Cerebellar cortex (tissue), 1 donor: ENCODE measurements around the gene IL19.
A peak's percentile ranks its signal among the peaks of the same experiment; 100 is the strongest.
"Not testable (repeated sequence)": the region's sequence is repeated elsewhere in the genome, so short reads cannot be mapped to it uniquely, and the experiment has no call there.

Source experiments
- DNase-seq: peaks from one replicate; pipeline ENCODE4 v3.0.0-alpha.2; 2015; ENCODE audit warnings: low spot score

Gene IL19

GRCh38 chr1:206833801-206834200 lies 63.2 kb downstream of the IL19 start:
- DNase-seq = no peak

DNA sequence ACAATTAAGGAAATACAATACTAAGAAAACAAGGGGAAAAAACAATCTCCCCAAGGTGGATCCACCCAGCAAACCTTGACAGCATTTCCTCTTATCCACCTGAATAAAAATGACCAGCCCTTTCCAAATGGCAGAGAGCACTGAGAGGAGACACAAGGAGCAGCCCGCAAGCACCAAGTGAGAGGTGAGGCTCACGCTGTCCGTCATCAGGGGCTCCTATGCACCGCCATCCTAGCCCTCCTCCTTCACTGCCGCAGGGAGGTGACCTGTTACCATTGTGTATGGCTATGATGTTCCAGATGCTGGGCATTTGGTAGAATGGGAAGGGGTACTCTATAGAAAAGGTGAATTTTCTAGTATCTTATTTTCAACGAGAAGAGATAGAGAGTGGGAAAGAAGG lies 63.6 kb downstream of the IL19 start:
- no peak for DNase-seq

DNA sequence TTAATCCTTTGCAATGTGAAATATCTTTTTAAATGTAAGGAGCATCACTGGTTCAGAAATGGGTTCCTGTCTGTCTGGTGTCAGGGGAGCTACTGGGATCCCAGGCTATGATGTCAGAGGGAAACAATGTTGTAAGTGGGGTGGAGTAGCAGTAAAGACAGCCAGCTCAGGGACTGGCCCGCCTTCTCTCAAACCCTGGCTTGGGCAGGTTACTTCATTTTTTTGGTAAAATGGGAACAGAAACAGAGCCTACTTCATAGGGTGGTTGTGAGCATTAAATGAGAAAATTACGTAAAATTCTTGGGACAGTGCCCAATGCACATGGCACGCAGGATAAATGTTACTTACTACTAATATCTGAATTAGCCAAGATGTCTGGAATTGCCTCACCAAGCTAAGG lies 64.1 kb downstream of the IL19 start:
- DNase-seq = no peak

- no peak for DNase-seq
These were observed 64.6 kb downstream of the IL19 start for GRCh38 chr1:206835186-206835585.

- no peak for DNase-seq
These were observed 65.5 kb downstream of the IL19 start for GRCh38 chr1:206836111-206836510.

- no peak for DNase-seq
These were observed 68.5 kb downstream of the IL19 start for GRCh38 chr1:206839006-206839560.

DNA sequence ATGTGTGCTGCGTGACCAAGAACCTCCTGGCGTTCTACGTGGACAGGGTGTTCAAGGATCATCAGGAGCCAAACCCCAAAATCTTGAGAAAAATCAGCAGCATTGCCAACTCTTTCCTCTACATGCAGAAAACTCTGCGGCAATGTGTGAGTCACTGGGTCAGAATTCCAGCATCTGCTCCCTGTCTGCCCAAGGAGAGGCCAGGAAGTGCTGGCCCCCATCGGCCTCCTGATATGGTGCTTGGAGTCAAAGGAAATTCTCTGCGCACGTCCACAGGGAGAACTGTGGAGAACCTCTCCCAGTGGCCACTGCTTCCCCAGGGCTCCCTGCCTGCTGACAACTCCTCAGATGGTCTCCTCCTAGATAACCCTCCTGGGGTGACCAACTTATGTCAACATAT lies 69.3 kb downstream of the IL19 start:
- DNase-seq = no peak

DNA sequence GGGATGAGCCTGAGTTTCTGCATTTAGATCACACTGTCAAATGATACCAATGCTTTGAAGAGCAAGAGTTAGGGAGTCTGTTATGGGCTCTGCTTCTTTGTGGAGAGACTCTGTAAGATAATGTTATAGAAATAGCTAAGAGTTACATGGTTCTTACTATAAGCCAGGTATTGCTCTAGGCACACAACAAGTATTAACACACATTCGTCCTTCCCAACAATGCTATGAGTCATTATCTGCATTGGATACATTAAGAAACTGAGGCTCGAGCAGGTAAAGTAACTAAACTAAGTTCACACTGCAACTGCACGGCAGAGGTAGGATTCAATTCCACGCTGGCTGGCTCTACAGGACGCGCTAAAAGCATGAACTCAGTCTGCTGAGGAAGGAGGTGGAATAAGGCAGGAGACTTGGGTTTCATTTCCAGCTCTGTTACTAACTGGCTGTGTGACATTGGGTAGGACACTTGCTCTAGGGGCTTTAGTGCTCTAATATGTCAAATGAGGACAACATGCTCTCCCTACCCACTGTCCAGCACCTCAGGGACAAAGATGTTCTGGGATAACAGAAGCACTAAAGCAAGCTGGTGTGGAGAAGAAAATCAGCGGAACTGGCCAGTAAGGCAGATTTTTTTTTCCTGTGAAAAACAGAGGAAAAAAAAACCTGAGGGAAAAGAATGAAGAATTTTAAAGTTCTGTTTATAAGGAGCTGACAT lies 71.2 kb downstream of the IL19 start:
- no peak for DNase-seq

DNA sequence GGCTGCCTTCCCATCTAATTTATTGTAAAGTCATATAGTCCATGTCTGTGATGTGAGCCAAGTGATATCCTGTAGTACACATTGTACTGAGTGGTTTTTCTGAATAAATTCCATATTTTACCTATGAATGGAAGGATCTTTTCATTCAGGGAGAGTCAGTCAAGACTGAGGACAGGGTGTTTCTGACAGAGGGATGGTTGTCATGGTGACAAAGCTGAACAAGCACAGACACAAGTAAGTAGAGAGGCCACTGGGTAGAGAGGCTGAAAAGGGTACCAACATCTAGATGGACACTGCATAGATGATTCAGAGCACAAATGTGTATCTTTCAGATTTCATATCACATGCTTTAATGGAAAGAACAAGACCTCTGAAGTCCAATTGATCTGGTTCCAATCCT lies 72.3 kb downstream of the IL19 start:
- no peak for DNase-seq

GRCh38 chr1:206843626-206844025 lies 73.1 kb downstream of the IL19 start:
- no peak for DNase-seq

DNA sequence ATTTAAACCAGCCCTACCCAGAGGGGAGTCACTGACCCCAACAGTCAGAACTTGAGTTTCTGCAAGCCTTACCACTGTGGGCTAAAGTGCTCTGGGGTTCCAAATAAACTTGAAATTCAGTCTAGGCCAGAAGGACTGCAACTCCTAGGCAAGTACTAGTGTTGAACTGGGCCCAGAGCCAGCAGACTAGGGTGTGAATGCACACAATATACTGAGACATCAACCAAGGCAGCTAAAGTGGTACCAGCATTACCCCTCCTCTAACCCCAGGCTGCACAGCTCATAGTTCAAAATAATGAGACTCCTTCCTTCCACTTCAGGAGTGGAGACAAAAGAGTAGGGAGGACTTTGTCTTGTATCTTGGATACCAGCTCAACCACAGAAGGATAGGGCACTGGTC lies 75.9 kb downstream of the IL19 start:
- no peak for DNase-seq

DNA sequence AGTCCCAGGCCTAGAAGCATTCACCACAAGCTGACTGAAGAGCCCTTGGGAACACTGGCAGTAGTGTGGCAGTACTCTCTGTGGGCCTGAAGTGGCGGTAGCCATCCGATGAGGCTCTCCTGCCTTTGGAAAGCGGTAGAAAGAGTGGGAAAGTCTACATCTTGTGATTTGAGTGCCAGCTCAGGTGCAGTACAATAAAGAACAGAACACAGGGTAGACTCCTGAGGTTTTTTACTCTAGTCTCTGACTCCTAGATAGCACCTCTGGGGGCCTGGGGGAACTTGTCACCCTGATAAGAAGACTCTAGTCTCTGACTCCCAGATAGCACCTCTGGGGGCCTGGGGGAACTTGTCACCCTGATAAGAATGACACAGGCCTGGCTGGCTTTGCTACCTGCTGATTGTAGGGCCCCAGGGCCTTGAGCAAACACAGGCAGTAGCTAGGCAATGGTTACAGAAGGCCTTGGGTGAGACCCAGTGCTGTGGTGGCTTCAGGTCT lies 76.8 kb downstream of the IL19 start:
- no peak for DNase-seq

DNA sequence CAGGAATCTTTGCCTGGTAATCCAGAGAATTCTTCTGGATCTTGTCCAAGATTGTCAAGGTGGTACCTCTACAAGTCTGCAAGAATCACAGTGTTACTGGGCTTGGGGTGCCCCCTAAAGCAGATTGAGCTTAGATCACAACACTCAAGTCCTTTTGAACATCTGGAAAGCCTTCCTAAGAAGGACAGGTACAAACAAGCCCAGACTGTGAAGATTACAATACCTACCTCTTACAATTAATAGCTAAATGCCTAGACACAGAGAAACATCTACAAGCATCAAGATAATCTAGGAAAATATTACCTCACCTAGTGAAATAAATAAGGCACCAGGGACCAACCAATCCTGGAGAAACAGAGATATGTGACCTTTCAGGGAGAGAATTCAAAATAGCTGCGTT lies 77.4 kb downstream of the IL19 start:
- no peak for DNase-seq

GRCh38 chr1:206850401-206850800 lies 79.8 kb downstream of the IL19 start:
- no peak for DNase-seq

DNA sequence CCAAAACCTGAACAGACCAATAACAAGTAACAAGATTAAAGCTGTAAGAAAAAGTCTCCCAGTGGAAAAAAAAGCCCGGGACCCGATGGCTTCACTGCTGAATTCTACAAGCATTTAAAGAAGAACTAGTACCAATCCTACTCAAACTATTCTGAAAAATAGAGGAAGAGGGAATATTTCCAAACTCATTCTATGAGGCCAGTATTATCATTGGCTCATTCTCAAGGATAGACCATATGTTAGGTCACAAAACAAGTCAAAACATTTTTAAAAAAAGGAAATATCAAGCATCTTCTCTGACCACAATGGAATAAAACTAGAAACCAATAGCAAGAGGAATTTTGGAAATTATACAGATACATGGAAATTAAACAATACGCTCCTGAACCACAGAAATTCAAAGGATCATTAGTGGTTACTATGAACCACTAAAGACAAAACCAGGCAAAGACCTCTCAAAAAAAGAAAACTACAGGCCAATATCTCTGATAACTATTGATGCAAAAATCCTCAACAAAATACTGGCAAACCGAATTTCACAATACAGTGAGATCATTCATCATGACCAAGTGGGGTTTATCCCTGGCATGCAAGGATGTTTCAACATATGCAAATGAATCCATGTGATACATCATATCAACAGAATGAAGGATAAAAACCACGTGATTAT lies 80.9 kb downstream of the IL19 start:
- DNase-seq = no peak

GRCh38 chr1:206852662-206853061 lies 82.1 kb downstream of the IL19 start:
- not testable (repeated sequence) for DNase-seq

DNA sequence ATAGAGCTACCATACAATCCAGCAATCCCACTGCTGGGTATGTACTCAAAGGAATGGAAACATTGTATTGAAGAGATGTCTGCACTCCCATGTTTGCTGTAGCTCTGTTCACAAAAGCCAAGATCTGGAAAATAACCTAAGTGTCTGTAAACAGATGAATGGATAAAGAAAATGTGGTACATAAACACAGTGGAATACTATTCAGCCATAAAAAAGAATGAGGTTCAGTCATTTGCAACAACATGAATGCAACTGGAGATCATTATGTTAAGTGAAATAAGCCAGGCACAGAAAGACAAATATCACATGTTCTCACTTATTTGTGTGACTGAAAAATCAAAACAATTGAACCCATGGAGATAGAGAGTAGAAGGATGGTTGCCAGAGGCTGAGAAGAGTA lies 83.1 kb downstream of the IL19 start:
- DNase-seq = not testable (repeated sequence)

DNA sequence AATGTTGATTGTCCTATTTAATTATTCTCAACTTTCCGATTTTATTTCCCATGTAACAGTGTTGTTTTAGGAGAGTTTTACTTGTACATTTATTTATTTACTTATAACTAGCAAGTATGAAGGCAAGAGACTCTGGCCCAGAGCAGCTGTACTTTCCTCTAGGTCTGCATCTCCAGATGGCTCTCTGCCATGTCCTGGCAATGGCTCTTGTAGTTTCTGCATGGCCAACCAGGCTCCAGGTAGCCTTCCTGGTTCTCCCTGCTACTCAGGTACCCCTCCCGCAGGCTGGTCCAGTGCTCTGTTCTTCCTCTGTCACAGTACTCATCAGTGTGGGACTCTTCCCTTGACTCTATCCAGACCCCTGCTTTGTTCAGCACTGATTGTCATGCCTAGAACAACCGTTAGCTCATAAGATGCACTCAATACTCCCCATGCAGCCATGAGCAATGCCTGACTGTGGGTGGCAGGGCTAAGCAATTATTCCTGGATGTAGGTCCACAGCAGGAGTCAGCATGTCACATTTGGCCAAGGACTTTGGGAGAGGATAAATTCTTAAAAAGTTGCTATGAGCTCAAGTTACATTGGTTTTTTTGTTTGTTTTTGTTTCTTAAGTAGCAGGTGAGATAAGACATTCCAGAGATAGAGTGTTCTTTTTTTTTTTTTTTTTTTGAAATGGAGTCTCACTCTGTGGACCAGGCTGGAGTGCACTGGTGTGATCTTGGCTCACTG lies 84.0 kb downstream of the IL19 start:
- DNase-seq = peak; percentile 22

GRCh38 chr1:206855859-206856258 lies 85.3 kb downstream of the IL19 start:
- DNase-seq = no peak

DNA sequence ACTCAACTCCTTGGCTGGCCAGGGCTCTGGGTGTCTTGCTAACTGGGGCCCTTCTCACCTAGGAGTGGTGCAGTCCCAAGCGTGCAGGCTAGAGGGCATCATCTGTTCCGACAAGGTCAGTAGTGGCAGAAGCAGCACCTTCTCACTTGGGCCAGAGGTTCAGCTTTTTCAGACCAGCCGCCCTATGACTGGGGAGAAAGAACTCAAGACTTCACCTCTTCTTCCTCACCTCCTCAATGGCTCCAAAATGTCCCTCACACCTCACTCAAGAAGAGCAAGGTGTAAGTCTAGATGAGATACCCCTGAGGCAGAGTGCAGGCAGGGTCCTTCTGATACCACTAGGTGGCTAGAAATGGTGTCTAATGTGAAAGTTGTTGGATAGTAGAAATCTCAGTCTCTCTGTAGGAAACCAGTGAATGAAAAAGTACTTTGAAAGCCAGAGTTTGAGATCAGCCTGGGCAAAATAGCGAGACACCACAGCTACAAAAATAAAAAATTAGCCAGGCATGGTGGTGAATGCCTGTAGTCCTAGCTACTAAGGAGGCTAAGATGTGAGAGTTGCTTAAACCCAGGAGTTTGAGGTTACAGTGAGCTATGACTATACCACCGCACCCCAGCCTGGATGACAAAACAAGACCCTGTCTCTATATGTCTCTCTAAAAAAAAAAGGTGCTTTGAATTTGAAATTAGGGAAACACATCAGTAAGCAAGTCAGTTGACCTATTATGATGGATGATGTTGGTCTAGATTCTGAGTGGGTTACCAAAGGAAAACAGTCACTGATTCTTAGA lies 86.3 kb downstream of the IL19 start:
- DNase-seq = no peak

DNA sequence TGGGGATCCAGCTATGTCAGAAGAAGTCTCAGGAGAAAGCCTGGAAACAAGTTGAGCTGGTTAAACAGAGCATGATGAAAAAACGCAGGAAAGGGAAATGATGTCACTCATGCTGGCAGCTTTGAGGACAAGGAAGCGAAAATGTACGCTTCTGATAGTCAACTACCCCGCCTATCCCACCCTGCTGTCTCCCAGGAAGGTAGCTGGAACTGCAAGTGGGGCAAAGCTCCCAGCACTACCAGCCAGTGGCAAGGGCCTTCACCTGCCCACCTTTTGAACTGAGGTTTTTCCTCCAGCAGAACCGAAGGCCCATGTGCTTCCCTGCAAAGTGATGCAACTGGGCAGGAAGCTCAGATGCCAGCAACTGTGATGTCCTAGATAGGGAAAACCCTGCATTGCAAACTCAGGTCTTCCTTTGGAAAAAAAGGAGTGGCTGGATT lies 88.5 kb downstream of the IL19 start:
- no peak for DNase-seq

GRCh38 chr1:206860165-206860564 lies 89.6 kb downstream of the IL19 start:
- DNase-seq = no peak
